GM19328 (cell line): ENCODE measurements around the gene PABPC3.

ENCODE experiments used
- ATAC-seq: cut with Tn5 transposase; IDR thresholded peaks from one replicate; pipeline ENCODE4 v1.9.1; 2021; ENCODE audit warnings: mild to moderate bottlenecking, moderate library complexity; ENCODE audit not compliant: unreplicated experiment

Gene PABPC3

DNA sequence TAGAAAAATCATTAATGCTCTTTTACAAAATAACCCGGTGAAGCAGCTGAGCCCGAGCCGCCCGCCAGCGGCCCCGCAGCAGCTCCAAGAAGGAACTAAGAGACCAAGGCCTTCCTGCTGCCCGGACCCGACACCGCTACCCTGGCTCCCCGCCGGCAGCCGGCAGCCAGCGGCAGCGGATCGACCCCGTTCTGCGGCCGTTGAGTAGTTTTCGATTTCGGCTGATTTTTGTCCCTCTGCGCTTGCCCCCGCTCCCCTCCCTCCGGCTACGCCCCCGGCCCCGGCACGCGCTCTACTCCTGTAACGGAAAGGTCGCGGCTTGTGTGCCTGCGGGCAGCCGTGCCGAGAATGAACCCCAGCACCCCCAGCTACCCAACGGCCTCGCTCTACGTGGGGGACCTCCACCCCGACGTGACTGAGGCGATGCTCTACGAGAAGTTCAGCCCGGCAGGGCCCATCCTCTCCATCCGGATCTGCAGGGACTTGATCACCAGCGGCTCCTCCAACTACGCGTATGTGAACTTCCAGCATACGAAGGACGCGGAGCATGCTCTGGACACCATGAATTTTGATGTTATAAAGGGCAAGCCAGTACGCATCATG is at the start of gene PABPC3:
PABPC3 (plus strand) TSS at position 286 of the 603 bp plus-strand sequence; CDS start at position 349, 63 bp downstream.
- ATAC-seq, result no peak

DNA sequence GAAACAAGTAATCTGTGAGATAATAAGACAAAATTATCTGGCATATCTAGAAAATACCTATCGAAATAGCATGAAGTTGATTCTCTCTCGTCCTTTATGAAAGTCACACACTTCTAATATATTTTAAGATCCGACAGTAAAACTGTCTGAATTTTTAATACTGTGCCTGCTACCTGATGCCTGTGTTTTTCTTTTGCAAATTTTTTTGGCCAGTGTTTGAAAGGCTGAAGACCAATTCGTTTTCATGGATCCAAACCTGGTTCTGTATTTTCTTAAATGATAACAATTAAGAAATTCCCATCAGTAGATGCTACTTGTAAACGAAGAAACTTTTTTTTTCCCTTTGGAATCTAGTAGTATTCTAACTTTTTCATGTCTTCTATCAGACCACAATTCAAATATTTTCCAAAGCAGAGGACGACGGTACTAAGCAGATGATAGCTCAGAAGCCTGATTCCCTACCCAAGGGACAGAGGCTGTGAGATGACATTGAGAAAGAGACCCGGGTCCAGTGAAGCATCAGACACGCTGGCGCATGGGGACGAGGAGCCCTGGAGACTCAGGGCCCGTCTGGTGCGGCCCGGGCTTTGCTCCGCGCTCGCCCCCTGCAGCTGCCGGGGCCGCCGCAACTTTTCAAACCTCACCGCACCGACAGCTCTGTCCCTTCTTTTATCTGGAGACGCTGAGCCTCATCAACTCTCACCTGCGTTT is 49.5 kb upstream of the PABPC3 start:
- no peak for ATAC-seq

DNA sequence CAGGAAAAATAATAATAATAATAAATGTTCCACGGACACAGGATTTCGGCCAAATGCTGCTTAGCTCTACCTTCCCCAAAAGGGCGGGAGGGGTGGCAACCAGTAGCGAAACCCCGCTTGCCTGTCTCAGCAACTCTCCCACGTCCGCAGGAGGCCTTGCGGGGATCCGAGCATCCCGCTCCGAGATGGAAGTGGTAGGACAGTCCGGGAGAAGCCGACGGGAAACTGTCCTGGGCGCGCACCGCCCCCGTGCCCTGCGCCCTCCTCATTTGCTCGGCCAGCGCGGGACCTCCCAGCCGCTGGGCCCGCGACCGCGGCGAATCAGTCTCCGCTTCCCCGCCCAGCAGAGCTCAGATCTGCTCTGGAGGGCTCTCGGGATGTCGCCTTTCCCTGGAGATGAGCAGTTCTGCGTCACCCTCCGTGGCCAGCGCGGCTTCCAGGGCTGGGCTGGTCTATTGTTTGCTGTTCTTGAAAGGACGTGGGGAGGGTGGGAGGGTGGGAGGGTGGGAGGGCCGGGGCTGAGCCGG is 48.9 kb upstream of the PABPC3 start:
- no peak for ATAC-seq

DNA sequence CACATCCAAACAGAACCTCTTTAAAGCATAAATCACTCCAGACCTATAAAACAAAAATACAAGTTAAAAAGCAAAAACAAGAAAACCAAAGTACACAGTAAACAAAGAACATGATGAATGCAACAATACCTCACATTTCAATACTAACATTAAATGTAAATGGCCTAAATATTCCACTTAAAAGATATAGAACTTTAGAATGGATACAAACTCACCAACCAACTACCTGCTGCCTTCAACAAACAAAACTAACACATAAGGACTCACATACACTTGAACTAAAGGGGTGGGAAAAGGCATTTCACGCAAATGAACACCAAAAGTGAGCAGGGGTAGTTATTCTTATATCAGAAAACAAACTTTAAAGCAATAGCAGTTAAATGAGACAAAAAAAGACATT is 44.9 kb upstream of the PABPC3 start:
- ATAC-seq, result no peak

DNA sequence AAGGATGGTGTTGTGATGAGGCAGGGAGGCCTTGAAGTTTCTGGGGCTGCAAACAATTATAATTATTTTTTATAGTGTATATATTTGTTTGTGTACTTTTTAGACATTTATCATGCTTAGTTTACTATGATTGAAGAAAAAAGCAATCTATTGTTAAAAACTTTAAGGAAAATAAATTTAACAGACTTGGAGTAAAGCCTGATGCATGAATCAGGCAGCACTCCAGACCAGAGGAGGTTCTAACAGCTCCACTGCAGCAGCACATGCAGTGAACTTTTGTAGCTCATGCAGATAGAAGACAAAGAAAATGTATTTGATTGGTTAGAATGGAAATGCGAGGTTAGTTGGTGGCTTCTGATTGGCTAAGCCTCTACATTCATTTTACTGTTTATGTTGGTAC is 36.8 kb upstream of the PABPC3 start:
- ATAC-seq, result no peak

DNA sequence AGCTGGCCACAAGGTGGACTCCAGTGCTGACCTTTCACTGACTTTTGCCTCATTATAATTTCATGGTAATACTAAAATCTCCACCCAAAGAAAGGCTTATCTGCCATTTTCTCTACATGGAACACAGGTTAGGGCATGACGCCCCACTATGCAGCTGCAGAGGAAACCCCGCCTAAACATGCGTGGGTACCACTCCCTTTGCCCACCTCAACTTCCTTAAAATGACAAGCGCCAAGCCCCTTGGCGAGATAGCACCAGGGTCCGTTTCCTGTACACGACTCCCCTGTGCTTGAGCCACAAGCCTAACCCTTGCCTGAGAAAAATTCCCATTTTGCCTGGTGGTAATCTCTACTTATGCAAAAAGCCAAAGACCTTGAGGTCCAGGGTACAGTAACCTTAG is 36.0 kb upstream of the PABPC3 start:
- ATAC-seq, result no peak

DNA sequence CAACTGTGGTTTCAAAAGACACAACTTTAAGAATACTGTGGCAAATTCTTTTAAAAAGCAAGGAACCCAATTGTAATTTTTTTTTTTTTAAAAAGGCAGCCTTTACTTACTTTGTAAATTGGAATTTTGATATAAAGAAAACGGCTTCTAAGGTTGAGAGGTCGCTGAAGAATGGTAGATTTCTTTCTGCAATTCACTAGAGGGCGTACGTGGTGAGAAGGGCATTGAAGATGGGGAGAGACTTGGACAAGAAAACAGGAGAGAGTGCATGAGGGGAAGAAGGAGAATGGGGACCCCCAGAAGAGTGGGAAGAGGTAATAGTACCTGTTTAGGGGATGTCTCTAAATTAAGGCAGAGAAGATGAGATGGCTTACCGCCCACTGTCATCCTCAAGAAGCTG is 33.5 kb upstream of the PABPC3 start:
- ATAC-seq, result no peak

DNA sequence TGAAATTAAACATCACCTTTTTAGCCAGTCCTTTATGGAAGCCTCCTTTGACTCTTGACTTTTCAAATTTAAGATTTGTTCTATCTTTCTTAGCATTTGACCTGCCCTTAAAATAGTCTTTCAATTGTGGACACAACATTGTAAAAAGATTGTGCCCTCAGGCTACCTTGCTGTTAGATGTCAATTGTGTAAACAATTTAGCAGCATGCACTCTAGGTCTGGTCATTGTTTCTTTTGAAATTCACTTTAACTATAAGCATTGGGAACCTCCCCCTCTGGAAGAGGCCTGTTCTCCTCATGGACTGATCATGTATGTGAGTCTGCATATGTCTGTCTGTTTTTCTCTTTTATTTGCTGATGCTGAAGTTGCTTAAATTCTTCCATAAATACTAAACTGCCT is 31.5 kb upstream of the PABPC3 start:
- no peak for ATAC-seq

DNA sequence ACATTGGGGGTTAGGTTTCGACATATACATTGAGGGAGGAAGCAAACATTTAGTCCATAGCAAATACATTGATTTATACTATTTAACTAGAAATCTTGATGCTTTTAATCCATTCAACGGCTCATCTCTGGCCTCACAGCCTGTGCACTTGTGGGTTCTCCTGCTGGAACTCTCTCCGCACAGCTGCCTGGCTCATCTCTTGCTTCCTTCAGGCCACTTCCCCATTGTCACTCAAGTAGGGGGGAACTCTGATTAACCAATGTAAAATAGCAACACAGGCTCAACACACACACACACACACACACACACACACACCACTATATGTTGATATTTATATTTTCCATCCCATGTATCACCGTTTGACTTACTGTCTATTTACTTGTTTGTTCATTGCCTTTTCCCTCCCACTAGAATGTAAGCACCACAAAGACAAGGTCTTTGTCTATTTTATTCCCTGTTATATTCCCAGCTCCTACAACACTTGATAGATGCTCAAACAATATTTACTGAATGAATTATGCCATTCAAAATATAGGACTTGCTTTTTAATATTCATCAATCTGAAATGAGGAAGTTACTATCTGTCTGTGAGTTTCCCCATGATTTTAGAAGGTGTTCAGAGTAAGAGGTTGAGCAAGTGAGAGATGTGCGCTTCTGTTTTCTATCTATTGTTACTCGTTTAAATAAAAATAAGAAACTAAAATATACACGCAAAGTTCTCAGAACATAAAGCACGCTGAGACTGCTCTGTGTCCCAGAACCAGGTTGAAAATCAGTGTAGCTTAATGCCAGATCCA is 29.8 kb upstream of the PABPC3 start:
- no peak for ATAC-seq

DNA sequence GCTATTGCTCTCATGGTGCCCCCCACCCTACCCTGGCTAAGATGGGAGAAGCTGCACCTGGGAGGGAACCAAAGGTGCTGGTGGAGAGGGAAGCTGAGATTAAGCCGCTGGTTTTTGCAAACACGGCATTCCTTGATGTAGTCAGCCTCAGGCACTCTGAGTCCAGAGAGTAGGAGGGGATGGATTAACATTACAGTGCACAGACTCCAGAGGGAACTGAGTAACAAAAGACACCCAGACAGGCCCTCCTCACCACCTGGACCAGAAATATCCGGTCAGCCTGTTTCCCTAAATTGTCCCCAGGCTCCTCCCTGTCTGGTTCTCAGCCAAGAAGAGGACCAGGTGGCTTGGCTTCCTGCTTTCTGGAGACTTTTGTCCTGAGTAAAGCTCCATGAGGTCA is 28.9 kb upstream of the PABPC3 start:
- ATAC-seq, result no peak

DNA sequence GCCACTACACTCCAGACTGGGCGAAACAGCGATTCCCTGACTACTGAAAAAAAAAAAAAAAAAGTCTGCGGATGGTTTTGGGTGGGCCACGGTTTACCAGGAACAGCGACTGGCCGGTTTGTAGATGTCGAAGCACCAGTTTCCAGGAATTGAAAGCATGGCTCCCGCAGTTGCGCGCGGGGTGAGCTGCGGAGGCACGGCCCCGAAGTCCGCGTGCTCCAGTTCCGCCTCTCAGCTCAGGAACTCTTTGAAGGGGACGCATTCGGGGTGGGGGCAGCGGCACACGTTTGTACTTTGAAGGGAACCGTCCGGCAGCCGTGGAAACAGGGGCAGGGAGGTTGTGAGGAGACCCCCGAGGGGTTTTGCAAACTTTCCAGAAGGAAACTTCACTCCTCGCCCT is 27.1 kb upstream of the PABPC3 start:
- no peak for ATAC-seq

DNA sequence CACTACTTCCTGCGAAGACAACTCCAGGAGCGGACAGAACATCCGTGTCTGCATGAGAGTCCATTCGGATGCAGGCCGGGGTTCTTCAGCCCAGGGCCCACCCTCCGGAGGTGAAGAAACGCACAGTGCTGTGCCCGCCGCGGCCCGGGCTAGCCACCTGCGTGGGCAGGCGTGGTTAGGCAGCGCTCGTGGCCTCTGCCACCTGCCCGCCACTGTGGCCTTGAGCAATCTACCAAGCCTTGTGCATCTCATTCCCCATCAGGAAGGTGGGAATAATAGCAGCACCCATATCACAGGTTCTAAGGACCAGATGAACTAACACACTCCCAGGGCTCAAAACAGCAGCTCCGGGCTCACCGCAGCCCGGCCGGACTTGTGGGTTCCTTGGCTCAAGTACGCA is 26.7 kb upstream of the PABPC3 start:
- no peak for ATAC-seq

DNA sequence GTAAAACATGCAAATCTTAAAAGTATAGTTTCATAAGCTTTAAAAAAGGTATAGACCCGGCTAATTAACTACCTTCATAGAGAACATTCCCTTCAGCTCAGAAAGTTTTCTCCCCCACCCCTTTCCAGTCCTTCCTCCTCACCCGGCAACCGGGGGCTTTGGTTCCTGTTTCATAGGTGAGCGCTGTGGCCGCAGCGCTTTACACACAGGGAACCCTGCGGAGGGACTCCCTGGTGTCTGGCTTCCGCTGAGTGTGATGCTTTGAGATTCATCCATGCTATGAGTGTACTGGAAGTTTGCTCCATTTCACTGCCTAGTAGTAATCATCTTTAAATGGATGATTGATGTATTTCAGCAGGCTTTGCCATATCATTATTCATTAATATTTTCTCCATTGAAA is 26.0 kb upstream of the PABPC3 start:
- no peak for ATAC-seq

DNA sequence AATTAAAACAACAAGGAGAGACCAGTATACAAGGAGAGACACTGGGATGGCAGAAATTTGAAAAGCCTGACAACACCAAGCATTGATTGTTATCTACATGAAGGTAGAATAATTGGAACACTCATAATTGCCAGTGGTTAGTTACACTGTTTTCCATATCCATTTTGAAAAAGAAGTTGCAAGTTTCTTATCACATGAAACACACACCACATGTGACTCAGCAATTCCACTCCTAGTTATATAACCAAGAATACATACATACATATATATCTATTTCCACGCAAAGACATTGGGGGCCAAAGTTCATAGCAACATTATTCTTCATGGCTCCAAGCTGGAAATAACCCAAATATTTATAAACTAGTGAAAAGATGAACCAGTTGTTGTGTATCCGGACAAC is 15.2 kb upstream of the PABPC3 start:
- ATAC-seq, result no peak

DNA sequence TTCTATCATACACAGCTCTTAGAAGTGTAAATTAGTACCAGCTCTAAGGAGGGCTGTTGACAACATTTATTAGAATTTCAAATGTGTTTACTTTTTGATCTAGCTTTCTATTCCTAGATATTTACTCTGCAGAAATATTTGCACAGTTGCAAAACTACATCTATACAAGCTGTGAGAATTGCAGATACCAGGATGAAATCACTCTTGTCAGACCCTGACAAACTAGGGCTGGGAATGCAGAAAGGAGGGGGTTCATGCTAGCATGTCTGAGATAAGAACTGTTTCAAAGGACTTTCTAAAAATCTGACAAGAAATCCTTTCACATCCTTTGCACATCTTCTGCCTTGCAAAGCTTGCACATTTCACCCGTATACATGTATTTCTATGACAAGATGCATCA is 11.8 kb upstream of the PABPC3 start:
- no peak for ATAC-seq

DNA sequence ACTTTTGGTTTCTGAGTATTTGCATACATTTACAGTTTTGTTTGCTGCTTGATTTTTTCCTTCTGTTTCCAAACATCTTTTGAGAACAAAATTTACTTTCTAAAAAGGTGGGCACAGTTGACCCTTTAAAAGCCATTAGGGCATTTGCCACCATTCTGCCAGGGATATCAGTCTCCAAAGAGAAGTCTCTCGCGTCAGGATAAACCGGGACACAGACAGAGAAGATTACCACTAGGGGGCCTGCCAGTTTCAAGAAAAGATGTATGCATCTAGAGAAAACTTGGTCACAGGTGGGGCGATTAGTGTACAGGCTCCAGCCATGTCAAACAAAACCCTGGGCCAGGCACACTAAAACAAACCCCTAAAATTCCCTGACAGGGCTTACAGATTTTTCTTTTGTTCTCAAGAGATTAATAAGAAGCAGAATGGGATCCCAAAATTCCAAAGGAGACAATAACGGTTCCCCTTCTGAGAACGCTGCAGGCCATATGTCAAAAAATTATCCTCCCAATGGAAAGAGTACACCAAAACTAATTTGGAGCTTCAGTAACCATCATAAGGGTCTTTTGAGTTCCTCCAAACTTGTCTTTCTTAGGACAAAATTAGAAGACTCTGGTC is 10.7 kb upstream of the PABPC3 start:
- ATAC-seq, result no peak

DNA sequence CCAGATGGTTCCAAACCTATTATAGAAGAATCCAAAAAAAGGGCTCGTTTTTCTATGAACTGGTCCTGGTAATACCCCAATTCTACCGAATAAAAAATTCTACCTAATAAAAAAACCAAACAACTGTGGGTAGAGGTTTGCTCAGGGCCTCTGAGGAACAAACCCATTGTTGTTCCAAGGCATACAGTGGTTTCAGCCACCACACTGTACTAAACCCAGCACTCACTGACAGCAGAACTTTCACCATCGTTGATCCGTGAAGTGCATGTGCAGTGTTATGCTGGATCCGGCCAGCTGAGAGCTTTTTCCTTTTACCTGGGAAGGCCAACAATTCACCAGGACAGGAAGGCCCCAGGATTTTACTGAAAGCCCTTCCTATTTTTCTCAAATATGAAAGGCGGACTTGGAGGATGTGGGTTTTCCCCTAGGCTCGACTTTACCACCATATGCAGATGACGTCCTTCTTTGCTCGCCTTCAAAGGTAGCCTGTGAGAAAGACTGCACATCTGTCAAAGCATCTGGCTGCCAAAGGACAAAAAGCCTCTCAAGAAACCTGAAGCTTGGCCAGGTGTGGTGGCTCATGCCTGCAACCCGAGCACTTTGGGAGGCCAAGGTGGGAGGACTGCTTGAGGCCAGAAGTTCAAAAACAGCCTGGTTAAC is 7.2 kb upstream of the PABPC3 start:
- no peak for ATAC-seq

DNA sequence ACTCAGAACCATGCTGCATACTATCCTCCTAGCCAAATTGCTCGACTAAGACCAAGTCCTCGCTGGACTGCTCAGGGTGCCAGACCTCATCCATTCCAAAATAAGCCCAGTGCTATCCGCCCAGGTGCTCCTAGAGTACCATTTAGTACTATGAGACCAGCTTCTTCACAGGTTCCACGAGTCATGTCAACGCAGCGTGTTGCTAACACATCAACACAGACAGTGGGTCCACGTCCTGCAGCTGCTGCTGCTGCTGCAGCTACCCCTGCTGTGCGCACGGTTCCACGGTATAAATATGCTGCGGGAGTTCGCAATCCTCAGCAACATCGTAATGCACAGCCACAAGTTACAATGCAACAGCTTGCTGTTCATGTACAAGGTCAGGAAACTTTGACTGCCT is 1.5 kb downstream of the PABPC3 start:
- no peak for ATAC-seq

DNA sequence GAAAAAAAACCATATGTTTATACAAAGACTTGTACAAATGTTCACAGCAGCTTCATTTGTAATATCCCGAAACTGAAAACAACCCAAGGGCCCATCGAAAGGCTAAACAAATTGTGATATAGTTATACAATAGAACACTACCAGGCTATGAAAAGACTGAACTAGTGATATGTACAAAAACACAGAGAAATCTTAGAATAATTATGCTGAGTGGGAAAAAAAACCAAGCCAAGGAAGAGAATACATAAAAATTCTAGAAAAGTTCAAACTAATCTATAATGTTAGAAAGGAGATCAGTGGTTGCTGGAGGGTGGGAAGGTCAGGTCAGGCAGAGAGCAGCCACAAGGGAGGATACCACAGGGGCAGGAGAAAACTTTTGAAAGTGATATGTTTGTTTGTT is 7.8 kb downstream of the PABPC3 start:
- ATAC-seq, result no peak

DNA sequence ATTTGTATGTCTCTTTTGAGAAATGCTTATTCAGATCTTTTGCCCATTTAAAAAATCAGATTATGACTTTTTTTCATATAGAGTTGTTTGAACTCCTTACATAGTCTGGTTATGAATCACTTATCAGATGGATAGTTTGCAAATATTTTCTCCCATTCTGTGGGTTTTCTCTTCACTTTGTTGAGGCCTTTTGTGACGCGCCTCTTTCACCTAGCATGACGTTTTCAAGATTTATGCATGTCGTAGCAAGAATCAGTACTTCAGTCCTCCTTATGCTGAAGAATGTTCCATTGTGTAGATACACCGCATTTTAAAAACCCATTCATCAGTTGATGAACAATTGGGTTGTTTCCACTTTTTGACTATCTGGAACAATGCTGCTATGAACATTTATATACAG is 13.4 kb downstream of the PABPC3 start:
- ATAC-seq, result no peak
